Panc1 (cell line): ENCODE results near the gene HSPB8.

Experiments
- CTCF ChIP-seq: fragments of 450-650 bp; IDR thresholded peaks from 2 replicates; pipeline ENCODE4 v1.5.1; 2017; ENCODE audit warnings: mild to moderate bottlenecking
- POLR2AphosphoS5 ChIP-seq: IDR thresholded peaks from 2 replicates; pipeline ENCODE4 v1.6.1; 2012; ENCODE audit warnings: mild to moderate bottlenecking, low read depth, low read length, moderate library complexity
- REST ChIP-seq, 2 experiments: IDR thresholded peaks; 2 replicates each; pipeline ENCODE4 v1.6.1; 2011 to 2012; ENCODE audit warnings: low read depth in 2 of 2, control low read depth in 1 of 2, low read length in 1 of 2, mild to moderate bottlenecking in 1 of 2, moderate library complexity in 1 of 2; ENCODE audit not compliant: insufficient read depth in 1 of 2
- TCF7L2 ChIP-seq: IDR thresholded peaks from 2 replicates; pipeline ENCODE4 v1.6.1; 2011; ENCODE audit warnings: mild to moderate bottlenecking, low read depth, low read length, inconsistent platforms

GRCh38 chr12:119229837-119230236, 51.1 kb downstream of the HSPB8 start:
- TF ChIP-seq CTCF: no peak
- TF ChIP-seq POLR2AphosphoS5: no peak
- TF ChIP-seq REST (IDR thresholded peaks at IDR 0.05; ENCODE audit: insufficient read depth in 1 of 2, low read depth in 2 of 2, low read length in 1 of 2): no peak
- no peak for TF ChIP-seq TCF7L2
